Gastrocnemius medialis (tissue), 4 donors: Measurements from ENCODE around the gene DNMT1.

Experiments used
- POLR2A ChIP-seq, 2 donors: fragments of 450-650 bp; IDR thresholded peaks; one replicate each; pipeline ENCODE4 v1.6.1; 2017; ENCODE audit warnings: antibody characterized with exemption in 2 of 2, mild to moderate bottlenecking in 2 of 2, moderate library complexity in 2 of 2
- TF ChIP-seq, protein P1 (sequence below), 5 experiments: fragments of 450-650 bp in 3 of 5; fragments of 200-600 bp in 2 of 5; sonication (generic) in 2 of 5; IDR thresholded peaks in 4 of 5; conservative IDR thresholded peaks in 1 of 5; 1 replicate in 4 of 5; 2 replicates in 1 of 5; pipeline ENCODE4 v1.5.1; 2016 to 2019; ENCODE audit warnings: antibody characterized with exemption in 5 of 5, mild to moderate bottlenecking in 3 of 5, moderate library complexity in 3 of 5

- TF ChIP-seq POLR2A (IDR thresholded peaks at IDR 0.05): no peak
- TF ChIP-seq, protein P1, sequence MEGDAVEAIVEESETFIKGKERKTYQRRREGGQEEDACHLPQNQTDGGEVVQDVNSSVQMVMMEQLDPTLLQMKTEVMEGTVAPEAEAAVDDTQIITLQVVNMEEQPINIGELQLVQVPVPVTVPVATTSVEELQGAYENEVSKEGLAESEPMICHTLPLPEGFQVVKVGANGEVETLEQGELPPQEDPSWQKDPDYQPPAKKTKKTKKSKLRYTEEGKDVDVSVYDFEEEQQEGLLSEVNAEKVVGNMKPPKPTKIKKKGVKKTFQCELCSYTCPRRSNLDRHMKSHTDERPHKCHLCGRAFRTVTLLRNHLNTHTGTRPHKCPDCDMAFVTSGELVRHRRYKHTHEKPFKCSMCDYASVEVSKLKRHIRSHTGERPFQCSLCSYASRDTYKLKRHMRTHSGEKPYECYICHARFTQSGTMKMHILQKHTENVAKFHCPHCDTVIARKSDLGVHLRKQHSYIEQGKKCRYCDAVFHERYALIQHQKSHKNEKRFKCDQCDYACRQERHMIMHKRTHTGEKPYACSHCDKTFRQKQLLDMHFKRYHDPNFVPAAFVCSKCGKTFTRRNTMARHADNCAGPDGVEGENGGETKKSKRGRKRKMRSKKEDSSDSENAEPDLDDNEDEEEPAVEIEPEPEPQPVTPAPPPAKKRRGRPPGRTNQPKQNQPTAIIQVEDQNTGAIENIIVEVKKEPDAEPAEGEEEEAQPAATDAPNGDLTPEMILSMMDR (IDR thresholded peaks at IDR 0.05 in 4 of 5, conservative IDR thresholded peaks at IDR 0.05 in 1 of 5): no peak
Observed at GRCh38 chr19:10158485-10158884, 36.3 kb downstream of the DNMT1 start.
